A673 (cell line): ENCODE measurements around the gene CCDC6.

Experiments used
- EZH2 ChIP-seq: fragments of 200-600 bp; sonication (generic); IDR thresholded peaks from 2 replicates; pipeline ENCODE4 v1.6.1; 2017; ENCODE audit warnings: borderline replicate concordance, low read depth, mild to moderate bottlenecking, mixed read lengths, antibody characterized with exemption, low read length; ENCODE audit not compliant: poor library complexity, severe bottlenecking
- TF ChIP-seq, protein P1 (sequence below): fragments of 300-800, 200-600 bp; sonication (generic); conservative IDR thresholded peaks from 2 replicates; pipeline ENCODE4 v1.5.1; 2017; ENCODE audit warnings: low read depth, mild to moderate bottlenecking, antibody characterized with exemption, low read length, moderate library complexity, mixed read lengths

DNA sequence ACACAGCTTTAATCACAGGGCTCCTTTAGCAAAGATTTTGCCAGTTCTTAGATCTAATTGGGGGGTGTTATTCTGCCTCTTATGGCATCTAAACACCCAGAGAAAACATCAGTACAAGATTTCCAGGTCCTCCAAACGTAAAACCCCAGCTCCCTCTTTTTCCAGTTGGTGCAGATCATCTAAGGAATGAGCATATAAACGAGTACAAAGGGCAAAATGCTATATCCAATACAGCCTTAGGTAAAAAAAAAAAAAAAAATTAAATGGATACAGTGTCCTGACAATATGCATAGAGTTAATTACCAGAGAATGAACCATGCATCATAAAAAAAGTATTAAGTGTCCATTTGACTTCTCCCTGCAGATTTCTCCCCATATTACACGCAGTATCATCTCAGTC, 50.3 kb downstream of the CCDC6 start:
- TF ChIP-seq, protein P1, sequence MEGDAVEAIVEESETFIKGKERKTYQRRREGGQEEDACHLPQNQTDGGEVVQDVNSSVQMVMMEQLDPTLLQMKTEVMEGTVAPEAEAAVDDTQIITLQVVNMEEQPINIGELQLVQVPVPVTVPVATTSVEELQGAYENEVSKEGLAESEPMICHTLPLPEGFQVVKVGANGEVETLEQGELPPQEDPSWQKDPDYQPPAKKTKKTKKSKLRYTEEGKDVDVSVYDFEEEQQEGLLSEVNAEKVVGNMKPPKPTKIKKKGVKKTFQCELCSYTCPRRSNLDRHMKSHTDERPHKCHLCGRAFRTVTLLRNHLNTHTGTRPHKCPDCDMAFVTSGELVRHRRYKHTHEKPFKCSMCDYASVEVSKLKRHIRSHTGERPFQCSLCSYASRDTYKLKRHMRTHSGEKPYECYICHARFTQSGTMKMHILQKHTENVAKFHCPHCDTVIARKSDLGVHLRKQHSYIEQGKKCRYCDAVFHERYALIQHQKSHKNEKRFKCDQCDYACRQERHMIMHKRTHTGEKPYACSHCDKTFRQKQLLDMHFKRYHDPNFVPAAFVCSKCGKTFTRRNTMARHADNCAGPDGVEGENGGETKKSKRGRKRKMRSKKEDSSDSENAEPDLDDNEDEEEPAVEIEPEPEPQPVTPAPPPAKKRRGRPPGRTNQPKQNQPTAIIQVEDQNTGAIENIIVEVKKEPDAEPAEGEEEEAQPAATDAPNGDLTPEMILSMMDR = no peak
- no peak for TF ChIP-seq EZH2
